Gastroesophageal sphincter (tissue), 3 donors: ENCODE results near the gene TERC.

Experiments
- POLR2A ChIP-seq, 2 donors: fragments of 450-650 bp; IDR thresholded peaks; one replicate each; pipeline ENCODE4 v1.6.1; 2017; ENCODE audit warnings: antibody characterized with exemption in 2 of 2, mild to moderate bottlenecking in 2 of 2, moderate library complexity in 1 of 2
- TF ChIP-seq, protein P1 (sequence below), 4 experiments: fragments of 200-600 bp in 2 of 4; fragments of 450-650 bp in 2 of 4; sonication (generic) in 1 of 4; IDR thresholded peaks; one replicate each; pipeline ENCODE4 v1.5.1; 2017 to 2019; ENCODE audit warnings: antibody characterized with exemption in 4 of 4, mild to moderate bottlenecking in 2 of 4, moderate library complexity in 2 of 4

- TF ChIP-seq, protein P1, sequence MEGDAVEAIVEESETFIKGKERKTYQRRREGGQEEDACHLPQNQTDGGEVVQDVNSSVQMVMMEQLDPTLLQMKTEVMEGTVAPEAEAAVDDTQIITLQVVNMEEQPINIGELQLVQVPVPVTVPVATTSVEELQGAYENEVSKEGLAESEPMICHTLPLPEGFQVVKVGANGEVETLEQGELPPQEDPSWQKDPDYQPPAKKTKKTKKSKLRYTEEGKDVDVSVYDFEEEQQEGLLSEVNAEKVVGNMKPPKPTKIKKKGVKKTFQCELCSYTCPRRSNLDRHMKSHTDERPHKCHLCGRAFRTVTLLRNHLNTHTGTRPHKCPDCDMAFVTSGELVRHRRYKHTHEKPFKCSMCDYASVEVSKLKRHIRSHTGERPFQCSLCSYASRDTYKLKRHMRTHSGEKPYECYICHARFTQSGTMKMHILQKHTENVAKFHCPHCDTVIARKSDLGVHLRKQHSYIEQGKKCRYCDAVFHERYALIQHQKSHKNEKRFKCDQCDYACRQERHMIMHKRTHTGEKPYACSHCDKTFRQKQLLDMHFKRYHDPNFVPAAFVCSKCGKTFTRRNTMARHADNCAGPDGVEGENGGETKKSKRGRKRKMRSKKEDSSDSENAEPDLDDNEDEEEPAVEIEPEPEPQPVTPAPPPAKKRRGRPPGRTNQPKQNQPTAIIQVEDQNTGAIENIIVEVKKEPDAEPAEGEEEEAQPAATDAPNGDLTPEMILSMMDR (IDR thresholded peaks at IDR 0.05): no peak
- TF ChIP-seq POLR2A (IDR thresholded peaks at IDR 0.05): no peak
Observed at GRCh38 chr3:169754711-169755110, 10.1 kb downstream of the TERC start.
